H1 (cell line): ENCODE measurements around the gene BCAS3.

Source experiments
- CBX8 ChIP-seq: fragments of 300-800, 300-1000 bp; sonication (generic); IDR thresholded peaks from 2 replicates; pipeline ENCODE4 v1.7.1; 2016; ENCODE audit warnings: low read depth, low read length, borderline replicate concordance
- CEBPB ChIP-seq: IDR thresholded peaks from 2 replicates; pipeline ENCODE4 v1.6.1; 2012; ENCODE audit warnings: low read depth, low read length
- CHD2 ChIP-seq: IDR thresholded peaks from 2 replicates; pipeline ENCODE4 v1.6.1; 2012; ENCODE audit warnings: low read length, improper control_type of control experiment
- CREB1 ChIP-seq: IDR thresholded peaks from 2 replicates; pipeline ENCODE4 v1.6.1; 2012; ENCODE audit warnings: inconsistent platforms
- EP300 ChIP-seq, 2 experiments: IDR thresholded peaks; 1 replicate in 1 of 2; 2 replicates in 1 of 2; pipeline ENCODE4 v1.6.1; 2011 to 2012; ENCODE audit warnings: low read depth in 2 of 2, low read length in 2 of 2, mild to moderate bottlenecking in 2 of 2, borderline replicate concordance in 1 of 2, inconsistent platforms in 1 of 2, moderate library complexity in 1 of 2
- EZH2 ChIP-seq: fragments of 200-600 bp; sonication (generic); IDR thresholded peaks from 2 replicates; pipeline ENCODE4 v1.7.1; 2012; ENCODE audit warnings: low read depth, mild to moderate bottlenecking, moderate library complexity, low read length, inconsistent platforms; ENCODE audit not compliant: severe bottlenecking
- JUND ChIP-seq: IDR thresholded peaks from 2 replicates; pipeline ENCODE4 v1.6.1; 2011; ENCODE audit warnings: mild to moderate bottlenecking, improper control_type of control experiment, low read length
- POLR2AphosphoS5 ChIP-seq: IDR thresholded peaks from 2 replicates; pipeline ENCODE4 v1.6.1; 2011; ENCODE audit warnings: low read depth, low read length
- SIN3A ChIP-seq, 2 experiments: IDR thresholded peaks in 1 of 2; conservative IDR thresholded peaks in 1 of 2; 2 replicates each; pipeline ENCODE4 v1.6.1; 2011 to 2012; ENCODE audit warnings: low read length in 2 of 2, improper control_type of control experiment in 1 of 2, low read depth in 1 of 2, mild to moderate bottlenecking in 1 of 2
- TF ChIP-seq, protein P1 (sequence below), 3 experiments: IDR thresholded peaks; 1 replicate in 2 of 3; 2 replicates in 1 of 3; pipeline versions ENCODE4 v1.5.1 to v1.6.1; 2011; ENCODE audit warnings: low read length in 3 of 3, mild to moderate bottlenecking in 3 of 3, inconsistent platforms in 2 of 3, low read depth in 1 of 3, moderate library complexity in 1 of 3; ENCODE audit not compliant: insufficient read depth in 1 of 3; ENCODE audit errors: control extremely low read depth in 1 of 3
- TF ChIP-seq, protein P2 (sequence below): IDR thresholded peaks from 2 replicates; pipeline ENCODE4 v1.6.1; 2012; ENCODE audit warnings: inconsistent platforms

DNA sequence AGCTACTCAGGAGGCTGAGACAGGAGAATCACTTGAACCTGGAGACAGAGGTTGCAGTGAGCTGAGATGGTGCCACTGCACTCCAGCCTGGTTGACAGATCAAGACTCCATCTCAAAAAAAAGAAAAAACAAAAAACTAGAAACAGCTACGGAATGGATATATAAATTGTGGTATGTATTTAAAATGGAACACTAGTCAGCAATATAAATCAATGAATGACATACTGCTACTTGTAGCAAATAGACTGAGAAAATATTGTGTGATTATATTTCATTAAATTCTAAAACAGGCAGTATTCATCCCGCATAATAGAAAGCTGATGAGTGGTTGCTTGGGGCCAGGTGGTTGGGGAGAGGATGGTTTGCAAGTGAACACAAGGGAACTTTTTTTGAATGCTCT, 261.7 kb downstream of the BCAS3 start:
- no peak for TF ChIP-seq CREB1
- TF ChIP-seq CBX8: no peak
- TF ChIP-seq EP300 (IDR thresholded peaks at IDR 0.05; ENCODE audit: borderline replicate concordance in 1 of 2, low read depth in 2 of 2, low read length in 2 of 2): no peak
- no peak for TF ChIP-seq POLR2AphosphoS5
- TF ChIP-seq, protein P1, sequence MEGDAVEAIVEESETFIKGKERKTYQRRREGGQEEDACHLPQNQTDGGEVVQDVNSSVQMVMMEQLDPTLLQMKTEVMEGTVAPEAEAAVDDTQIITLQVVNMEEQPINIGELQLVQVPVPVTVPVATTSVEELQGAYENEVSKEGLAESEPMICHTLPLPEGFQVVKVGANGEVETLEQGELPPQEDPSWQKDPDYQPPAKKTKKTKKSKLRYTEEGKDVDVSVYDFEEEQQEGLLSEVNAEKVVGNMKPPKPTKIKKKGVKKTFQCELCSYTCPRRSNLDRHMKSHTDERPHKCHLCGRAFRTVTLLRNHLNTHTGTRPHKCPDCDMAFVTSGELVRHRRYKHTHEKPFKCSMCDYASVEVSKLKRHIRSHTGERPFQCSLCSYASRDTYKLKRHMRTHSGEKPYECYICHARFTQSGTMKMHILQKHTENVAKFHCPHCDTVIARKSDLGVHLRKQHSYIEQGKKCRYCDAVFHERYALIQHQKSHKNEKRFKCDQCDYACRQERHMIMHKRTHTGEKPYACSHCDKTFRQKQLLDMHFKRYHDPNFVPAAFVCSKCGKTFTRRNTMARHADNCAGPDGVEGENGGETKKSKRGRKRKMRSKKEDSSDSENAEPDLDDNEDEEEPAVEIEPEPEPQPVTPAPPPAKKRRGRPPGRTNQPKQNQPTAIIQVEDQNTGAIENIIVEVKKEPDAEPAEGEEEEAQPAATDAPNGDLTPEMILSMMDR (IDR thresholded peaks at IDR 0.05; ENCODE audit: control extremely low read depth in 1 of 3, insufficient read depth in 1 of 3, low read depth in 1 of 3, low read length in 3 of 3): no peak
- no peak for TF ChIP-seq JUND
- TF ChIP-seq CEBPB: no peak
- TF ChIP-seq, protein P2, sequence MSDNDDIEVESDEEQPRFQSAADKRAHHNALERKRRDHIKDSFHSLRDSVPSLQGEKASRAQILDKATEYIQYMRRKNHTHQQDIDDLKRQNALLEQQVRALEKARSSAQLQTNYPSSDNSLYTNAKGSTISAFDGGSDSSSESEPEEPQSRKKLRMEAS: no peak
- no peak for TF ChIP-seq SIN3A (conservative IDR thresholded peaks at IDR 0.05 in 1 of 2, IDR thresholded peaks at IDR 0.05 in 1 of 2; ENCODE audit: low read depth in 1 of 2, low read length in 2 of 2)
- no peak for TF ChIP-seq CHD2
- TF ChIP-seq EZH2: no peak
